Breast epithelium (tissue), 3 donors: ENCODE measurements around the gene PLPPR4.
"Not testable (repeated sequence)": the region's sequence is repeated elsewhere in the genome, so short reads cannot be mapped to it uniquely, and the experiment has no call there.

Experiments used
- CTCF ChIP-seq, 3 donors: fragments of 450-650 bp; IDR thresholded peaks; one replicate each; pipeline ENCODE4 v1.5.1; 2016 to 2017; ENCODE audit warnings: antibody characterized with exemption in 3 of 3, mild to moderate bottlenecking in 3 of 3, moderate library complexity in 3 of 3
- POLR2A ChIP-seq: fragments of 450-650 bp; IDR thresholded peaks from one replicate; pipeline ENCODE4 v1.6.1; 2016; ENCODE audit warnings: antibody characterized with exemption, mild to moderate bottlenecking, moderate library complexity

GRCh38 chr1:99283521-99283920 is 19.2 kb downstream of the PLPPR4 start:
- not testable (repeated sequence) for TF ChIP-seq CTCF (IDR thresholded peaks at IDR 0.05); POLR2A
